Measurements from ENCODE around the gene CCDC107.

- TF ChIP-seq, protein P1, sequence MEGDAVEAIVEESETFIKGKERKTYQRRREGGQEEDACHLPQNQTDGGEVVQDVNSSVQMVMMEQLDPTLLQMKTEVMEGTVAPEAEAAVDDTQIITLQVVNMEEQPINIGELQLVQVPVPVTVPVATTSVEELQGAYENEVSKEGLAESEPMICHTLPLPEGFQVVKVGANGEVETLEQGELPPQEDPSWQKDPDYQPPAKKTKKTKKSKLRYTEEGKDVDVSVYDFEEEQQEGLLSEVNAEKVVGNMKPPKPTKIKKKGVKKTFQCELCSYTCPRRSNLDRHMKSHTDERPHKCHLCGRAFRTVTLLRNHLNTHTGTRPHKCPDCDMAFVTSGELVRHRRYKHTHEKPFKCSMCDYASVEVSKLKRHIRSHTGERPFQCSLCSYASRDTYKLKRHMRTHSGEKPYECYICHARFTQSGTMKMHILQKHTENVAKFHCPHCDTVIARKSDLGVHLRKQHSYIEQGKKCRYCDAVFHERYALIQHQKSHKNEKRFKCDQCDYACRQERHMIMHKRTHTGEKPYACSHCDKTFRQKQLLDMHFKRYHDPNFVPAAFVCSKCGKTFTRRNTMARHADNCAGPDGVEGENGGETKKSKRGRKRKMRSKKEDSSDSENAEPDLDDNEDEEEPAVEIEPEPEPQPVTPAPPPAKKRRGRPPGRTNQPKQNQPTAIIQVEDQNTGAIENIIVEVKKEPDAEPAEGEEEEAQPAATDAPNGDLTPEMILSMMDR (IDR thresholded peaks at IDR 0.05) = no peak
- TF ChIP-seq POLR2A (IDR thresholded peaks at IDR 0.05; ENCODE audit: low read length) = no peak
- no peak for TF ChIP-seq SREBF2 (IDR thresholded peaks at IDR 0.05)
- TF ChIP-seq HMGXB4 (CRISPR knock-in tag; IDR thresholded peaks at IDR 0.05; ENCODE audit: borderline replicate concordance) = no peak
- TF ChIP-seq REST (IDR thresholded peaks at IDR 0.05) = no peak
Measured at GRCh38 chr9:35695943-35696401, 37.9 kb downstream of the CCDC107 start.

Data from A549 (cell line).